Bronchial epithelial cell (primary cell): Measurements from ENCODE around the gene CKMT2. TPM values are rescaled to one million over a fixed set of nuclear protein-coding genes. Genes with fewer than 3 reads are reported as not detected.

Experiments
- DNase-seq: peaks from one replicate; pipeline ENCODE4 v3.0.0-alpha.2; 2010; ENCODE audit warnings: low read depth
- FAIRE-seq: peaks from 2 replicates; lab custom pipeline; 2011; peaks lifted over from hg19 to GRCh38; lab: Jason Lieb, UNC
- H3K27me3 ChIP-seq: 2 replicates; pipeline ENCODE4 v1.5.1; 2011; ENCODE audit warnings: low read length; ENCODE audit not compliant: control insufficient read depth, insufficient read depth
- H3K36me3 ChIP-seq: 2 replicates; pipeline ENCODE4 v1.5.1; 2011; ENCODE audit warnings: low read length; ENCODE audit not compliant: control insufficient read depth, insufficient read depth
- H3K4me3 ChIP-seq: 2 replicates; pipeline ENCODE4 v1.5.1; 2011; ENCODE audit warnings: mild to moderate bottlenecking, low read depth, low read length, control low read depth
- CTCF ChIP-seq: IDR thresholded peaks from 2 replicates; pipeline ENCODE4 v1.5.1; 2011; ENCODE audit warnings: mild to moderate bottlenecking, moderate library complexity, low read length, control low read depth, inconsistent platforms; ENCODE audit not compliant: insufficient read depth, severe bottlenecking
- total RNA-seq: library from RNA; depleted of rRNA; stranded (reverse); fragments of >200 nt; gene quantifications from 2 replicates; pipeline ENCODE4 v1.2.1, GENCODE V29; 2014

CKMT2 gene
- not detected in 2 replicates for total RNA-seq

DNA sequence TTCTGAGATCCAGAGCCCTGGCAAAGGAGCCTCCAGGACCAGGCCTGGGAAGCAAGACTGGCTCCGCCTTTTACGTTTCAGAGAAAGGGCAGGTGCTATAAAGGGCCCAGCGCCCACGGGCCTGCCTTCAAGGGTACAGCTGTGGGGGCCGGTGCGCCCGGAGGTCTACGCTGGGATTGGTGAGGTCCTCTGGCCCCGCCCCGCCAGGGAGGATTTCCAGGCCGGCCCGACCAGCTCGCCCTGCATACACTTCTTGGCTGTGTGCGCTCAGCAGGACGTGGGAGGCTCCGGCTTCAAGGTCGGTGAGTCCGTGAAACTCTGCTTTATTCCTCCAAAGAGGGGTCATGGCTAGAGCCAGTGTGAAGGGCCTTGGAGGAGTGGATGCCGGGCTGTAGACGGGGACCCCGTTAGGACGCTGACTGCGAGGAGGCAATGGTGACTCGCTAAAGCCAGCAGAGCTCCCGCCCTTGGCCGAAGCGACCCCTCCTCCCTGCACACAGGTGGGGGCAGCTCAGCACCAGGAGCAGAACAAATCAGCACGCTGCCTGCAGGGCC is at the start of gene CKMT2:
CKMT2 (plus strand) TSS at position 243 of the 555 bp plus-strand sequence. CDS start 17,811 bp downstream, outside the sequence.
- H3K36me3 ChIP-seq, result no peaks in the 10 kb centered on the region
- H3K27me3 ChIP-seq, result no peaks in the 10 kb centered on the region
- no peak within 1 kb of the TSS for H3K4me3 ChIP-seq
- DNase-seq (no peak), FAIRE-seq (no peak)
- TF ChIP-seq CTCF, result no peak

DNA sequence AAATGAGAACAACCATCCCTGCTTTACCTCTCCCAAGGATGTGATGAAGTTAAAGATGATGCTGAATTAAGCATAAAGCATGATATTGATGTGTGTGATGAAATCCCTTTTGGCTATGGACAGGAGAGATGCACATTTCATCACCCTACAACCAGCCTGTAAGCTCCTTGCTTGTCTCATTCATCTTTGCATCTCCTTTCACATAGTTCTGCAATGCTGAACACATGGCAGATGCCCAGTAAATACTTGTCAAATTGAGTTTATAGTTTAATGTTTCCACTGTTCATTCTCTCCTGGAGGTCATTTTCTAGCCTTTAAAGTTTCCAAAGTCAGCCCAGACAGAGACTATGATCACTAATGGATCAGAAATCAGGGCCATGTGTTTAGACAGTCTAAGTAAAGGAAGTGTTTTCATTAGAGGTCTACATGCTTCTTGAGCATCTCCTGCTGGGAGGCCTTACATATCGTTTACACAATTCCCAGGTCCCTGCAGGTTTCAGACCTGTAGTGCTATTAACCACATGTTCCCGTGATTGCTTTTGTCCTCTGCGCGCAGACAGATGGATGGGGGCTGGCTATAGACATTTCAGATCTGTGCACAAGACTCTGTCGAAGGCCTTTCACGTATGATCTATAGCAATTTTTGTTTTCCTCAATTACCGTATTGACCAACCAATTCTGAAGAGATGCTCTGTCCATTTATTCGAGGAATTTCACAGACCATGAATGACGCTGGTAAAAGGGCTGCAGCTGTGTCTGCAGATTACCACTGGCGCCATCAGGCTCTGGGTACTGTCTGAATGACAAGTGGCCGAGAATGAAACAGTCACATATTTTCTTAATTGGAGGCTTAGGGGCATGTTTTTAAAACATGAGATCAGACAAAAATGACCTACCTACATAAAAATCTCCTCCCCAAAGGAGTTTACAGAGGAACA is 49.0 kb upstream of the CKMT2 start:
- no peak for FAIRE-seq
- Histone ChIP-seq H3K27me3 (no peaks in the 10 kb centered on the region), H3K4me3 (no peak overlapping the region)

GRCh38 chr5:81184749-81185110 is 48.4 kb upstream of the CKMT2 start:
- Histone ChIP-seq H3K27me3 (no peaks in the 10 kb centered on the region), H3K4me3 (no peak overlapping the region), H3K36me3 (no peaks in the 10 kb centered on the region)
- TF ChIP-seq CTCF, result no peak
- no peak for DNase-seq
- peak; percentile 47 for FAIRE-seq

More for the DNA sequence above, 49.0 kb upstream of the CKMT2 start:
- no peaks in the 10 kb centered on the region for H3K36me3 ChIP-seq
- TF ChIP-seq CTCF, result no peak
- no peak for DNase-seq

- no peak for TF ChIP-seq CTCF
- no peaks in the 10 kb centered on the region for H3K27me3 ChIP-seq
- FAIRE-seq (no peak), DNase-seq (no peak)
- H3K4me3 ChIP-seq, result no peak overlapping the region
- H3K36me3 ChIP-seq, result no peaks in the 10 kb centered on the region
These were observed 45.2 kb upstream of the CKMT2 start for GRCh38 chr5:81187885-81188284.

DNA sequence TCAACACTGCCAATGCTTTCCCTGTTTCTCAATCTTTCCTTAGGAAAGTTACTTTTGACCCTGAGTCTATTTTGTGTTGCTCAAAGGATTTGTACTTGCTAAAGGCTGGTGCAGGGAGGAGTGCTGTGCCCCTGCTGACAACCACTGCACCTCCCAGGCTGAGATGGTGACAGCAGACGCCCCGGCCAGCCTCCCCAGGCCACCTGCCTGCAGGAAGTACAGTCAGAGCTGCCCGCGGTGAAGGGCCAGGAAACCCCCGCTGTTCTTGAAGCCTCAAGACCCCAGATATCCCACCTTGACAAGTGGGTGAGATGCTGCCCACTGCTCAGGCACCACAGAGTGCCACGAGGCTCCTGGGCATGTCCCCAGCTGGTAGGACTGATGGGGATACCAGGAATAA is 44.2 kb upstream of the CKMT2 start:
- DNase-seq, result no peak
- H3K27me3 ChIP-seq, result no peaks in the 10 kb centered on the region
- H3K36me3 ChIP-seq, result no peaks in the 10 kb centered on the region
- no peak for TF ChIP-seq CTCF
- H3K4me3 ChIP-seq, result no peak overlapping the region
- no peak for FAIRE-seq
